ENCODE measurements around the gene TTC34.
"Not testable (repeated sequence)": the region's sequence is repeated elsewhere in the genome, so short reads cannot be mapped to it uniquely, and the experiment has no call there.

TTC34 gene

DNA sequence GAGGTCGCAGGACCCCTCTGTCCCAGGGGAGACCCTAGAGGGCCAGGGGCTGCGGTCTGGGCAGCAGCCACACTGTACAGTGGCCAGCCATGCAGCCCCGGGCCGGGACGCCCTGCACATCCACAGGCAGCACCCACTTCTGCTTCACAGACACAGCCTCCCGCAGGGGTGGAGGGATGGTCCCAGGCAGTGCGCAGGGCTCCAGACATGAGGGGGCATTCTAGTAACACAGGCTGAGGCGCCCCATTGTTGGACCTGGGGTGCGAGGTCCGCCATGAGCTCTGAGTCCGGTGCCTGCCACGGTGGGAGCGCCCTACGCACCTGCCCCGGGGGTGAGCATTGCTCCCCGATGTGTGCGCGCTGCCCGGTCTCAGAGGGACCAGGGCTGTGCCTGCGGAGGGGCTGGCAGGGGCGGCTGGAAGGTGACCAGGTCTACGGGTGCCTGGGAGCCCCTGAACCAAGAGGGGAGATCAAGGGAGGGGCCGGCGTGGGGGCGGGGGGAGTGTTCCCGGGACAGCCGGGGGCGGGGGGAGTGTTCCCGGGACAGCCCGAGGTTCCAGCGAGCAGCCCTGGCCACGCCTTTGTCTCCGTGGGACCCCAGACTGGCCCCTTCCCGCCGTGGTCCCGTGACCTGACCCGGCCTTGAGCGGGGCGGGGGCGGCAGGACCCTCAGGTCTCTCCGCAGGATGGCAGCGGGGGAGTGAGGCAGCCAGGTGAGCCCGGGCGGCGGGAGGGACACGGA, 173.1 kb downstream of the TTC34 start:
- no peak for DNase-seq (ENCODE audit: low read depth)

DNA sequence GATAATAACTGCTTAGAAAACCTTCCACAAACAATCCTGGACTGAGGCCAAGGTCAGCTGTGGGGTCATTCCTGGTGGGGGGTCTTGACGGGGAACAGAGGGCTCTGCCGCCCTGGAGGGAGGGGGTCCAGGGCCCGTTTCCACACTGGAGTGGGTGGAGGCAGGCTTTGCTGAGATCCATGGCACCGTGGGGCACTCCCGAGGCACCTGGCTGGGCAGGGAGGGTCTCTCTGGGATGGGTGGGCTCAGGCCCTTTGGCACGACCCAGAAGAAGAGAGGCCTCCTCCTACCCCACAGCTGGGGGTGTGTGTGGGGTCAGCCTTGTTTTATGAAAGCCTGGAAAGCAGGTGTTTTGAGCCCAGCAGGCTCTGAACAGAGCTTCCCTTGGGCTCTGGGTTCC, 173.7 kb downstream of the TTC34 start:
- no peak for DNase-seq (ENCODE audit: low read depth)

DNA sequence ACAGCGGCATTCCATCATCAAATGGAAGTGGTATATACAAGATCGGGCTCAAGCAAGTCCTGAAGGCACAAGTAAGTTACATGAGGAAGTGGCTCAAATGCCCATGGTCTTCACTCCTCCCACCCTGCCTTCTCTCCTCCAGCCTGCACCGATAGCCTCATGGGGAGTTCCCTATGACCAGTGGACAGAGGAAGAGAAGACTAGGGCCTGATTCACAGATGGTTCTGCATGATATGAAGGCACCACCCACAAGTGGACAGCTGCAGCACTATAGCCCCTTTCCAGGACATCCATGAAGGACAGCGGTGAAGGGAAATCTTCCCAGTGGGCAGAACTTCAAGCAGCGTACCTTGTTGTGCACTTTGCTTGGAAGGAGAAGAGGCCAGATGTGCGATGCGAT, 175.7 kb downstream of the TTC34 start:
- not testable (repeated sequence) for DNase-seq (ENCODE audit: low read depth)

DNA sequence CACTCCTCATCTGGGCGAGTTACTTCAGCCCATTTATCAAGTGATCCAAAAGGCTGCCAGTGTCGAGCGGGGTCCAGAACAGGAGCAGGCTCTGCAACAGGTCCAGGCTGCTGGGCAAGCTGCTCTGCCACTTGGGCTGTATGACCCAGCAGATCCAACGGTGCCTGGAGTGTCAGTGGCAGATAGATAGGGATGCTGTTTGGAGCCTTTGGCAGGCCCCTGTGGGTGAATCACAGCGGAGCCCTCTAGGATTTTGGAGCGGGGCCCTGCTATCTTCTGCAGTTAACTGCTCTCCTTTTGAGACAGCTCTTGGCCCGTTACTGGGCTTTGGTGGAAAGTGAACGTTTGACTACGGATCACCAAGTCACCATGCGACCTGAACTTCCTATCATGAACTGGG, 176.2 kb downstream of the TTC34 start:
- DNase-seq (ENCODE audit: low read depth): no peak

DNA sequence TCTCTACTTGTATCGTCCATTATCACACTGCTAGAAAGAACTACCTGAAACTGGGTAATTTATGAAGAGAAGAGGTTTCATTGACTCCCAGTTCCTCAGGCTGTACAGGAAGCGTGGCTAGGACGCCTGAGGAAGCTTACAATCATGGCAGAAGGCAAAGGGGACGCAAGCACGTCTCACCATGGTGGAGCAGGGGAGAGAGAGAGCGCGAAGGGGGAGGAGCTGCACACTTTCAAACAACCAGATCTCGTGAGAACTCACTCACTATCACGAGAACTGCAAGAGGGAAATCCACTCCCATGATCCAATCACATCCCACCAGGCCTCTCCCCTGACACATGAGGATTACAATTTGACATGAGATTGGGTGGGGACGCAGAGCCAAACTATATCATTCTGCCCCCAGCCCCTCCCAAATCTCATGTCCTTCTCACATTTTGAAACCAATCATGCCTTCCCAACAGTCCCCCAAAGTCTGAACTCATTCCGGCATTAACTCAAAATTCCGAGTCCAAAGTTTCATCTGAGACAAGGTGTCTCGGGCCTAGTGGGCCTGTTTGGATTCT, 176.7 kb downstream of the TTC34 start:
- no peak for DNase-seq (ENCODE audit: low read depth)

DNA sequence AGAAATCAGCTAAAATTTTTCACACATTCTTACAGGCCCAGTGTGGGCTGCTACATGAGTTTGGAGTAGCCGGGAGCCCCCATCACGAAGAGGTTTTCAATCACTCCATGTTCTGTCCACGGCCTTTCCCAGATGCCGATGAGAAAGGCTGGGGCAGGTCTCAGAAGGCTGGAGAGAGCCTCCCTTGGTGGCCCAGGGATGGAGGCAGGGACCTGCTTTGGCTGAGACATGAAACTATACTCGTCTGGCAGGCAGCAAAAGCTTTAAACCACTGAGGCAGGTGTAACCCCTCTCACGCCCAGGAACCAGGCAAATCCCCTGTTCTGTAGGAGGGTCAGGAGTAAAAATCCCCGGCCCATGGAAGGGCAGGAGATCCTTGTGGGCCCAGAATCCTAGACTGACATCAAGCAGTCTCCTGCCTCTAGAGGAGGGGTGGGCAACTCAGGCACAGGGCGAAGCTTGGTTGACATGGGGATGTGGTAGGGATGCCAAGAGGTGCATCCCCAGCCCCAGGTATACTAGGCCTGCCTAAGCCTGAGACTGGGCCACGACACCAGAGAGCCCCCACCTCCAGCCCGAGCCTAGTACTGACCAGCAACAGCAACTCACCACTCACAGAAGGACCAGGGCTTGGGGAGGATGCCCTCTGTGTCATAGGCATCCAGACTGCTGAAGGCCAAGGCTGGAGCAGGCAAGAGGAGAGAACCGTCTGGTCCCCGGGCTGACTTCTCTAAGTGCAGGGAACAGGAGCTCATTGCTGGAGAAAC, 177.7 kb downstream of the TTC34 start:
- no peak for DNase-seq (ENCODE audit: low read depth)

DNA sequence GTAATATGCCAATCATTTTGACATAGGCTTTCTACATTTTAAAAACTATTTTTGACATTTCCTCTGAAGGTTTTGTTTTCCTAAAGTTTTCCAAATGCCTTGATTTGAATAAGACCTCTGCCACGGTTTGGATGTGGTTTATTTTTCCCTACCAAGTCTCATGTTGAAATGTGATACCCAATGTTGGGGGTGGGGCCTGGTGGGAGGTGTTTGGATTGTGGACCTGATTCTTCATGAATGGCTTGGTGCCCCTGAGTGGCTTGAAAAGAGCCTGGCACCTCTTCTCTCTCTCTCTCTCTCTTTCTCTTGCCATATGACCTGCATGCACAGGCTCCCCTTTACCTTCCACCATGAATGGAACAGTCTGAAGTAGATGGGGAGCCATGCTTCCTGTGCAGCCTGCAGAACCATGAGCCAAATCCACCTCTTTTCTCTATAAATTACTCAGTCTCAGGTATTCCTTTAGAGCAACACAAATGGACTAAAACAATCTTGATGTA, 183.5 kb downstream of the TTC34 start:
- DNase-seq (ENCODE audit: low read depth): no peak

DNA sequence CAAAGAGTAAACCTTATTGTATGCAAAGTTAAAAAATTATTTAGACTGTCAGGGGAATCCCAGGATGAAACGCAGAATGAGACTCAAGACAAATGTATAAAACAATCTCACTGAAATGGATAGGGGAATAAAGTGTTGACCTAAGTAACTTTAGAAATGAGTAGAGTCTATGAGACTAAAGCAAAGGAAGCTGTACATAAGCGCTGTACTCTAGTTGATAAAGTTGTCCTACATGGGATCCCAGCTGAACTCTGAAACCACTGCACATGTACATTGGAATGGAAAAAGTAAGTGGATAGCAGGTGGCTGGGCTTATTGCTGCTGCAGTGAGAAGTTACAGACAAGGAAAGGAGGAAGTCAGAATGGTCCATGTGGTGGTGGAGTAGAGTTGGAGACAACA, 187.3 kb downstream of the TTC34 start:
- no peak for DNase-seq (ENCODE audit: low read depth)

DNA sequence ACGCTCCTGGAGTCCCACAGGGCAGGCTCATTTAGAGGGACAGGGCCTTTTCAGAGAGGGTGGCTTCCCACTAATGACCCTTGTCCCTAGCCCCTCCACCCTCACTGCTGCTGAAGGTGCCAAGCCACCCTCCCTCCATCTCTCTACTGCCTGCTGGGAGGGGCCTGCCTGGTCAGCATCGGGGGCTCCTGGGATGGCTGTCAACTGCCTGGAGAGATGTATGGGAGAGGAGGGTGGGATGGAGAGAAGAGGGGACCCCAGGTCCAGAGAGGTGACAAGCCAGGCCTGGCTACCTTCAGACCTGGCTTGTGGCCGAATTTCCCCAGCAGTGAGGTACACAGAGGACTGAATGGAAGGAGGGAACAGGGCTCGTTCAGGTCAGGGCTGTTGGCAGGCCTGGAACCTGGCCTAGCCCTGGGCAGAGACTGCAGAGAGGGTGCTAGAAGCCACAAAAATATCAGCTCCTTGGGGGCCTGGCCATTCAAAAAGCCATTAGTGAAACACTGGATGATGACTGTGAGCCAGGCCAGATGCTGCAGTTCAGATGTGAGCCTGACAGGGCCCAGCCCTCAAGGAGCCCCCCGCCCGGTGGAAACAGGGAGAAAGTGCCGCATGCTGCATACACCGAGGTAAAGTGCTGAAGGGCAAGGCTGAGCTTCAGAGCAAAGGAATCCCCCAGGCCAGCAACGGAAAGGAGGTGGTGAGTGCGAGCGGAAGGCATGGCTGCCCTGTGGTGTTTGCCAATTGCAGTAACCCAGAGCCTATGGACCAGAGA, 188.7 kb downstream of the TTC34 start:
- no peak for DNase-seq (ENCODE audit: low read depth)

DNA sequence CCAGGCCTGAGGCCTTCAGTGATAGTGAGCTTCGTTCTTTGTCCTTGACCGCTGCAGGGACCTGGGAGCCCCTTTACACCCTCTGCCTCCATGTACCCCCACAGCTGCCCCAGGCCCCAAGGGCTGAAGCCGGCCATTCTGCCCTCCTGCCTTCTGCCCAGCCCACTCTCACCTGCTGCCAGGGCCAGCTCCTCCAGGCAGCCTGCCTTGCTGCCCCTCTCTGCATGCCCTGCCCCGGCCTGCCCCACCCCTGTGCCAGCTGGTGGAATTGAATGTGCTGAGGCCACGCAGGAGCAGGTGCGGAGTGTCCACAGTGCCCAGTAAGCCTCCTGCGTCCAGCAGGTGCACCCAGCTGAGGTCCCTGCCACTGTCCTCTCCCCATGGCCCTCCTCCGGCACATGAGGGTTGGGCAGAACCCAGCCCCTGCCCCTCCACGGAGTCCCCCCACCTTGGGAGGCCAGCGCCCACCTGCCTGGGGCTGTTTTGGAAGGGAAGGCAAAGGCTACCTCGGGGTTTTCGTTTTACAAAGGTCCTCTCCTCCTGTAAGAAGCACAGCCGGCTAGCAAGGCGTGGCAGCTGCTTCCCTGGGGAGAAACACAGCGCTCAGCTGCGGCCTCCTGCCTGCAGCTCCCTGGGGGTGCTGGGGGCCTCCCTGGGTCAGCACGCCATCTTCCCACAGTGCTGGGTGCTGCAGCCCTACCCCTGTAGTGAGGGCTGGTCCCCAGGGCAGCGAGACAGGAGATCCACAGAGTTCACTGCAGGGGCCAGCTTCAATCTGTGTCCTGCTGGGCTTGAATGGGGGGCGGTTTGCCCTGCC, 189.7 kb downstream of the TTC34 start:
- no peak for DNase-seq (ENCODE audit: low read depth)

DNA sequence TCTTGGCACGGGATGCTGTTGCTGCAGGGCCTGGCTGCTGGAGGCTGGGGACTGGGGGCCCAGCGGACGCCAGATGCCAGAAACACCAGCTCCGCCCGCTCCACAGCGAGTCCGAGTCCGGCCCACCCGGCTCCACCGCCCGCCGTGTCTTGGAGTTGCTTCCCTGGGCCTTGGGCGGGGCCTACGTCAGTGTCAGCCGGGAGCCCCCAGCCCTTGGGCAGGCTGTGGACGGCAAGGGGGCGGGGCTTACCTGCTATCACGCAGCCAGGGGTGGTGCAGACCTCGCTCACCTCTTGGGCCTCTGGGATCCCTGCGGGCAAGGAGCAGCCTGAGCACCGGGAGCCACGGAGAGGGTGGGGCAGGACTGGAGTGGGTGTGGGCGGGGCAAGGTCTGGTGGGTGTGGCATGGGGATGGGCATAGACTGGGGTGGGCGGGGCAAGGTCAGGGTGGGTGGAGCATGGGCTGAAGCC, 190.4 kb downstream of the TTC34 start:
- DNase-seq (ENCODE audit: low read depth): no peak

DNA sequence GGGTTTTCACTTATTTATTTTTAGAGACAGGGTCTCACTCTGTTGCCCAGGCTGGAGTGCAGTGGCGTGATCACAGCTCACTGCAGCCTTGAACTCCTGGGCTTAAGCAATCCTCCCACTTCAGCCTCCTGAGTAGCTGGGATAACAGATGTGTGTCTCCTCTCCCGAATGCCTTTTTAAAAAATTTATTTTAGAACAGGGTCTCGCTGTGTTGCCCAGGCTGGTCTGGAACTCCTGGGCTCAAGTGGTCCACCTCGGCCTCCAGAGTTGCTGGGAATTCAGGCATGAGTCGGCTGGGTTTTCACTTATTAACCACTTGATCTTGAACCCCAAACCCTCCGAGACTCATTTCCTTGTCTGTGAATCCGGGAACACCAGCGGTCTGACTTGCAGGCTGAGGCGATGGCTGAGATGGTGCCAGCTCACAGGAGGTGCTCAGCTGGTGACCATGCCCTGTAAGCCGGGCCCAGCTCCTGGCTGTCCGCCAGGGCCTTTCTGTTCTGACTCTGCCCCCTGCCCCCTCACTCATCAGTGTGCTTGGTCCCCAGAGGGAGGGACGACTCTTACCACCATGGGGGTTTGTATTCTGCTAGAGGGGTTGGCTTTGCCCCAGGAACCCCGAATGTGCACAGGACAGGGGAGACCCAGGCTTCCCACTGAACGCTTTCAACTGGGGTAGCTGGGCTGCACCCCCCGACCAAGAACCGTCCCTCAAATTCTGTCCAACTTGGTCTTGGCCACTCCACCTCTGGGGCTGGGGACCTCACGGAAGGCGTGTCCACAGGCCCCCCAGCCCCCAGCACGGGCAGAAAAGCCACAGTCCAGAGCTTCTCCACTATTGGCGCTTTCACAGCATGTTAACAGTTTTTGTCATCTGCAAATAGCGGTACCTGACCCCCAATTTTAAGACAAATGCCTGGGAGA, 191.2 kb downstream of the TTC34 start:
- no peak for DNase-seq (ENCODE audit: low read depth)

DNA sequence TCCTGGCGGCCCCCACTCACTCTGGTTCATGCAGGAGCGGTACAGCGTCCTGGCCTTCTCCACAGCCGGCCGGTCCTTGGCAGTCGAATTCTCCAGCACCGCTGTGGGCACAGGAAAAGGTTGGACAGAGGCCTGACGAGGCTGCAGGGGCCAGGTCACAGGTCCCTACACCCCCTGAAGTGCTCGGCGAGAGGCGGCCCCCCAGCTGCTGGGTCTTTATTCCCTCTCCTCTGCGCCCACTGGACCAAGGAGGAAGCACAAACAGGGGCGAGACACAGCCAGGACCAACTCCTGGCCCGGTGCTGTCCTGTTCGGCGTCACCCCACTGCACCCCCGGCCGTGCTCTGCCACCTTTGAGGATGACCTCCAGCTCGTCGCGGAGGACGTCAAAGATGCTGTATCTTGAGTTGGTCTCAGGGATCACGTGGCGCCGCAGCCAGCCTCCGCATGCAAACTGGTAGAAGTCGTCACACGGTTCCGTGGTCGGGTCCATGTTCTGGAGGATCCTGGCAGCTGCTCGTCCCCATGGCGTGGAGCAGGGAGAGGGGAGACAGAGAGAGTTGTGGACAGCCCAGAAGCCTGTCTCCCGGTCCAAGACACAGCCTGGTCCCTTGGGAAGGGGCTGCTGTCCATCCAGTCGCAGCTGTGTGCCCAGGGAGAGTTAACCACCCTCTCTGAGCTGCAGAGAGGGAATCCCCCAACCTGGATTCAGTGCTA, 192.0 kb downstream of the TTC34 start:
- DNase-seq (ENCODE audit: low read depth): no peak

DNA sequence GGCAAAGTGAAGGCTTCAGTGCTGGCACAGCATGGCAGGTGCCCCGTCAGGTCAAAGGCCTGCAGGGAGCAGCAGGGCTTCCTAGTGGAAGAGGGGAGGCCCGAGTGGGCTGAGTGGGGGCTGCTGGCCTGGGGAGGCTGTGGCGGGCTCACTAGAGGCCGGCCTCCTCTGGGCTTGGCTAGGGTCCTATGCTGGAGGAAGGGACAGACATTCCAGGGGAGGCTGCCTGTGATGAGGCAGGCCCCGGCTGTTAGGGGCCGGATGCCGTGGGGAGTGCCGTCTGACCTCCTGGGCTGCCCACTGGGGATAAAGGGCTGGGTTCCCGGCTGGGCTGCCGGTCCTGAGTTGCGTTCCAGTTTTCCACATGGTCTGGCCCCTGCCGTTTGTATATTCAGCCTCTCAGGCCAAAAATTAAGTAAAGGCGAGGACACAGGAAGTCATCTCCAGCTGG, 193.8 kb downstream of the TTC34 start:
- no peak for DNase-seq (ENCODE audit: low read depth)

DNA sequence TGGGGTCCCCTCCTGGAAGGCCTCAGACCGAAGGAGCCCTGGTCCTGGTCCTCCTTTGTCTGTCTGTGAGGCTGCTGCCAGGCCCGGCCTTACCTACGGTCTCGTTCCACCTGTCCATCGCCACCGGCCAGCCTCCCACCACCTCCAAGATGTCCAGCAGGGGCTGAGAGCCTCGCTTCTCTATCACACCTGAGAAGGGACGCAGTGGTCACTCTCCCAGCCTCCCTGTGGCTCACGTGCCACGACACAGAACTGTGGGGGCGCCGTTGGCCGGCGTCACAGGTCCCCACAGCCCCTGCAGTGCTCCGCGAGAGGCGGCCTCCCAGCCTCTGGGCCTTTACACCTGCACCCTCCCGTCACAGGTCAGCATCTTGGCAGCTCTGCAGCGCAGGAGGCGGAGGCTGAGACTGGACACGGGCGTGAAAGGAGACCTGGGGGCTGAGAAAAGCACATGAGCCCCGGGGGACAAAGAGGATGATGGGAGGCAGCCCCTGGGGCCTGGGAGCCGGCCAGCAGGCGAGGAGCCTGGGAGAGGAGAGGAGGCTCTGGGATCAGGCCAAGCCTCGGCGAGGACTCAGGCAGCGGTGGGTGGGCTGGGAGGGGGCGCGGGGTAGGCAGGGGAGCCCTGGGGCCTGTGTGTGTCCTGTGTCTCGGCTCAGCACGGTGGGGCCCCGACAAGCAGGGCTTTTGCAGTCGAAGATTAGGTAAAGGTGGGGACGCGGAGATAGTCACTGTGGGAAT, 194.4 kb downstream of the TTC34 start:
- DNase-seq (ENCODE audit: low read depth): no peak

DNA sequence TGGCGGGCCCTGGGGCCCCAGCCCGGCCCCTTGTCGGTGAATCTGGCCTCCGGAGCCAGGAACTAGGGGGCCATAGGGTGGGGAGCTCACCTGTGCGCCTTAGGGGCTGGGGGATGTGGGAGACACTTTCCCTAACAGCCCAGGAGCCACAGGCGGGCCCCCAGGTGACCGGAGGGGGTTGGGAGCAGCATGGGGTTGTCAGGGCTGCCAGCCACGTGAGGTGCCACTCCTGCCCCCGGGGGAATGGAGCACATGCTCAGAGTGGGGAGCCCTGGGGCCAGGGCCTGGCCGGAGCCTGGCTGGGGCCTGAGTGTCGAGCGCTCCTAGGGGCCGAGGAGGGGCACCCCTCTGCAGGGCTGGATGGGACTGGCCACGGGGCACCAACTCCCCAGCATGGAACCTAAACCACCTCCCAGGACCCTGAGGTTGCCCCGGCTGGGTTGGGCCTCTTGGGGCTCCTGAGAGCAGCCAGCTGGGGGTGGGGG, 195.1 kb downstream of the TTC34 start:
- DNase-seq (ENCODE audit: low read depth): no peak

DNA sequence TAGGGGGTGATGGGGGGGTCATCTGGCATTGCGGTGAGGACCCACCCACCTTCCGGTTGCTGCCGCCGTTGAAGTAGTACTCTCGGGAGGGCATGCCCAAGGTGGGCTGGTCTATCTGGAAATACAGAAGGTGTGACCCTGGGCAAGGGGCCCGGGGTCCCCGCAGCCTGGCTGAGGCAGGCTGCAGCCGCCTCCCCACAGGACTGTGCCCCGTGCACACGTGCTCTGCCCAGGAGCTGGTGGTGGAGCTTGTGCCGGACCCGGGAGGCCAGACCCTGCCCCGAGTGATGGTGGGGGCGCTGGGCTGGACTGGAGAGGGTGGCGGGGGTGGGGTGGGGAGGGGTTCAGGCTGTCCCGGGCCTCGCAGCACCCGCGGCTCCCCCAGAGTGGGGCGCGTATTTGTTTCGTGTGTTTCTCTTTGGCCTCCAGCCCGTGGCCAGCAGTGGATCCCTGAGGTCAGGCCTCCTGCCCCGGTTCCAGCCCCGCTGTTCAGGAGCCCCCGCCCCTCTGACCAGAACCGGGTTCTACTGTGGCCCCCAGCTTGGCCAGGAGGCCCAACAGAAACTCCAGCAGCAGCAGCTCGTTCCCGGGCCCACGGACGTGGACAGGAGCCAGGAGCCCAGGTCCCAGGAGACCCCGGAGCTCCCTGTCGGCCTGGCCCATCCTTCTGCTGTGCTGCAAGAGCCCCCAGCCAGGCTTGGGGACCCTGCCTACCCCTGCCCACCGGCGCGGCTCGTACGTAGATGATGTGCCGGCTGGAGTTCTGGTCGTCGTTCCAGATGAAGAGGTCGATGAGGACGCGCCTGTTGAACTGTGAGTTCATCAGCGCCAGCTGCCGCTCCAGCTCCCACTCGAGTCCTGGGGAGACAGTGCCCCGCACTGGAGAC, 195.7 kb downstream of the TTC34 start:
- no peak for DNase-seq (ENCODE audit: low read depth)

All from stimulated activated CD8-positive, alpha-beta memory T cell treated with anti-CD3 and anti-CD28 coated beads, Interleukin-15, amount 100 ng/mL, for 24 hours (primary cell).